ENCODE measurements around the gene DOK3.

DOK3 gene

DNA sequence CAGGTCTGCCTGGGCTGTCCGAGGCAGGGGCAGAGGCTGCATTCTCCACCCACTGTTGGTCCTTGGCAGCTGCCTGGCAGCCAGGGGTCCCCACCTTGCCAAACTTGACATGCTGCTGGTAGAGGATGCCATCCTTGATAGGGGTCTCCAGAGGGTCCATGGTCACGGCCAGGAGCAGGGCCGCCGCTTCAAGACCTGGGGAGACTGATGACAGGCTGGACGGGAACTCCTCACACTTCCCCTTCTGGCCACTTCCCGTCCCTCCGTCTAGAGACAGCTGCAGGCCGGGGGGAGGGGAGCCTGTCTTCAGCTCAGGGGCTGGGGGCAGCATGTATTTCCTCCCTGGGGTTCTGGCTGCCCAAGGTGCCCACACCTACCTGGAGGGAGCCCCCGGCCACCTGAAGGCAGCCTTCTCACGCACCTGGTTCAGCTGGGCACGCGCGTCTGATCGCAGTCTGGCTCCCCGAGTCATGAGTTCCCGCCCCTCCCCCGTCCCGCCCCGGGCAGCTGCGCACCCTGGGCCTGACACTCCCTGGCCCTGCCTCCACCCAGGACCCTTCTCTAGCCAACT, at the start of gene DOK3:
Gene DOK3, minus strand, starts transcription at position 446 of the 571 bp plus-strand sequence. Its CDS starts 286 bp downstream, at position 160.
- no peak for DNase-seq (ENCODE audit: low read depth in 3 of 3)

GRCh38 chr5:177557796-177558195, 48.2 kb upstream of the DOK3 start:
- DNase-seq (ENCODE audit: low read depth in 3 of 3) = no peak

DNA sequence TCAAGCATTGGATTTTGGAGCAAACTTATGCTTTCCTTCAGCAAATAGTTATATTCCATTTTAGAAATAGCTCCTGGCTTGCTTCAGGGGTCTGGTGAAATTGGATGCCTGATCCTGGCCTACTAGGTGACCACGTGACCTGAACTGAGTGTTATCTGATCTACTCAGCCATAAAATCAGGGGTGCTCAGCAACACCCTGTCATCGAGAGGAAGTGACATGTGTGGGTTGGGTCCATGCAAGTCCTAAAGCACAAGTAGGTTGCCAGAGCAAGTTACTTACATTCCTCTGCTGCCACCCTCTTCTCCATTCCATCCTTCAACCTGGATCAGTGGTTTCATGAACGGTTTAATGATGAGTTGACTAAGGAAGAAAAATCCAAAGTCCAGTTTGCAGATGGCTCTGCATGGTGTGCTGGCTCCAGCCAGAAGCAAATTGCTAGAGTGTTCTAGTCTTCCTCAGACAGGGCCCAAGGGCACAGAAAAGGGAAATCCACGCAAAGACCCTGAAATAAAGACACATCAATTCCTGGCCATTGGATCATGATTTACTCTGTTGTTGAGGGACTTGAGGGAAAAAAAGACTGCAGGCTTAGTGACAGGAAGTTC, 47.5 kb upstream of the DOK3 start:
- no peak for DNase-seq (ENCODE audit: low read depth in 3 of 3)

DNA sequence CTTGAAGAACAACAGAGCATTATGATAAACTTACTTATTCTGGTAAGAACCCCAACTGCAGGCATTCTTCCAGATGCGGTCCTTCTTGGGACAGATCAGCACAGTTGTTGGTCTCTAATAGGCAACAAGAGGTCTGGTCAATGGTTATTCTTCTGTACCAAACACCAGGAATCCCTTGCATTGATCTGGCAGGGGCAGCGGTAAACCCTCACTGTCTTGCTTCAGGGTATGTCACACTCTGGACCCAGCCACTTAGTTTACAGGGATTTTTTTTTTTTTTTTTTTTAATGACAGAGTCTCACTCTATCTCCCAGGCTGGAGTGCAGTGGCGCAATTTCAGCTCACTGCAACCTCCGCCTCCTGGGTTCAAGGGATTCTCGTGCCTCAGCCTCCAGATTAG, 46.0 kb upstream of the DOK3 start:
- DNase-seq (ENCODE audit: low read depth in 3 of 3) = no peak

DNA sequence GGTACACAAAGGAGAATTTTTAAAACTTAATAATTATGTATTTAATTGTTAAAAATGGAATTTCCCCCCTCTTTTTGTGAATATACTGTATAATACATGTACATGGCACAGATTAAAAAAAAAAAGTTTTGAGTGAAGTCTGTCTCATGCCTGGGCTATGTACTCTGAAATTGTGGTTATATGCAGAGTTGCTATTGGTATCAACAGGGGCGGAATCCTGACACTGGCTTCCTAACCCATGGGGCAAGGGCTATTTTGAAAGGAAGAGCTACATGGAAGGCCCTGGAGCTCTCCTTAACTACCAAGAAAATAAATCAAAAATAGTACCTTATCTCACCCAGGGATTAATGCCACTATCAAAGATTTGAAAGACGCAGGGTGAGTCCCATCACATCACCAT, 45.6 kb upstream of the DOK3 start:
- DNase-seq (ENCODE audit: low read depth in 3 of 3) = no peak

- peak; percentile 89 to 92 (median 92) for DNase-seq (ENCODE audit: low read depth in 3 of 3)
Measured at GRCh38 chr5:177554474-177555111, 45.0 kb upstream of the DOK3 start, which contains the start of gene FAM193B. TSS of gene FAM193B (minus strand) at chr5:177554563. CDS start at chr5:177554458, 105 bp downstream.

DNA sequence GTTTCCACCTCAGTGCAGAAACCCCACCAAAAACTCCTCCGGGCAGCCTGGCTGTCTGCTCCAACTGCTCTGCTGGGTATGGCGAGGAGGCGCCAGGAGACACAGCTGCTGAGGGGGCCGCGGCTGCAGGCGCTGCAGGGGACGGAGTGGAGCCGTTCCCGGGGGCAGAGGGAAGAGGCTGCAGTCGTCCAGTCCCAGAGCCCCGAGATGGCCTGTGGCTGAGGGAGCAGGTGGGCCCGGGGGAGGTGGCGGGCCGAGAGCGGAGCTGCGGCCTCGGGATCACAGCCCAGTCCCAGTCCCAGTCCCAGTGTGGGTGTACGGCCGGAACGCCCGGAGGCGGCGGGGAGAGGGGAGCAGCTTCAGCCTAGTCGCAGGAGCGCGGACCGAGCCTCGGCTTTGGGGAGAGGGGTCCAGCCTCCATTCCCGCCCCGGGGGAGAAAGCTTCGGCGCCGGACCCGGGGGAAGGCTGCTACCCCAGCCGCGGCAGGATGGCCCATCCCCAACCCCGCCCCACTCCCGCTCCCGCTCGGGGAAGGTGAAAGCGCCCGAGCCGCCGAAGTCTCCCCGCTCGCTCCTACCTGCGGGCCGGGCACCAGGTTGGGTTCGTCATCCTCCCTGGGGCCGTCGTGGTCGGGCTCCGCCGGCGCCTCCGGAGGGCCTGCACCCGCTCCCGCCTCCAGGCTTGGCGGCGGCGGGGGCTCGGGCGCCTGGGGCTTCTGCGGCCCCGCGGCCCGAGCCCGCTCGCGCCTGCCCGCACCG, 44.2 kb upstream of the DOK3 start:
- DNase-seq (ENCODE audit: low read depth in 3 of 3) = peak in 2 of 3 donors; percentile 20 to 55

DNA sequence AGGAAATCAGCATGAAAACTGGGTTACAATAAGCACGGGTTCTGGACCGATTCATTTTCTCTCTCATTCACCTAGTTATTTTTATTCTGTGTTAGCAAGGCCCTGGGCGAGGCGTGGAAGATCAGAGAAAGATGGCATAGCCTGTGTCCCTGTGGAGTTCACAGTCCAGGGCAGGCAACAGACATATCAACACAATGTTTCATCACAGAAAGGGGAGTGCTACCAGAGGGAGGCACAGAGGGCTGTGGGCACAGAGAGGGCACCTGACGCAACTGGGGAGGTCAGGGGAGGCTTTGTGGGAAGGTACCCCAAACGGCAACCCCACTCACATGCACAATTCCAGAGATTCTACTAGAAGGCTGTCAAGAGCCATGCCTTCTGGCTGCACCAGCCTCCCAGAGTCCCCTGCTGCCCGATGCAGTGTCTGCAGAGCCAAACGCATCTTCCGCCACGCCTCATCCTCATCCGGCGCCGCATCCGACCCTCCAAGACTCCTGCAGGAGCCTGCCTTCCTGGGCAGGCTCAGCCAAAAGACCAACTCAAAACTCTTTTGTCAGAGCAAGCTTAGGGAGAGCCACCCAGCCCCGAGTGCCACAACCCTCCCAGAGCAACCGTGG, 43.3 kb upstream of the DOK3 start:
- no peak for DNase-seq (ENCODE audit: low read depth in 3 of 3)

DNA sequence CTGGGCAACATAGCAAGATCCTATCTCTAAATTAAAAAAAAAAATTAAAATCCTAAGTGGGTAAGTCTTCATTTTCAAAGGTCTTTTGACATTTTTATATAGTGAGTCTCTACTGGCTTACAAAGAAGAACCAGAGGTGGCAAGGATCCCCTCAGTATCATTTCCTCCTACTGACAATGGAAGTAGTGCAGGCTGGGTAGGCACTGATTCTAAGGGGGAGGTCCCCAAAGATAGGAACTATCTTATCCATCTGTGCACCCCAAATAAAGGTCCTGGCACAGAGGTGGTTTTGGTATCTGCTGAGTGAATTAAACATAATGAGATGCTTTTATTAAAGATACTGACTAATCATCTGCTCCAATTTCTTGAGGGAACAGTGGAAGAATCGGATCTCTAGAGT, 40.5 kb upstream of the DOK3 start:
- DNase-seq (ENCODE audit: low read depth in 3 of 3) = no peak

- DNase-seq (ENCODE audit: low read depth in 3 of 3) = no peak
Measured at GRCh38 chr5:177548495-177548894, 38.9 kb upstream of the DOK3 start.

DNA sequence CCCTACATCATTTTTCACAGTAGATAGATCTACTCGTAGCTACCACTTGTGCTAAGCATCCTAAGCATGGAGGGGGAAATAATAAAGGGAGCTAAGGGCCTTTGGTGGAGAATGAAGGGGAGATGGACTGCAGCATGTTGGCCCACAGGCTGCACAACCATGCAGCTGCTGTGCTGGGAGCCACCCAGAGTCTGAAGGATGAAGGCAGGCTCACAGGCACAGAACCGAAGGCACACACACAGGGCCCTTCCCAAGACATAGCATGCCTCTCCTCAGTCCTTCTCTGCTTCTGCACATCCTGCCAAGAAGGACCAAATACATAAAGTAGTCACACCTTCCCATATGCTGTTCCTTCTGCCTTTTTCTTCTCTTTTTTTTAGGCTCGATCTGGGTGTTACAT, 38.1 kb upstream of the DOK3 start:
- DNase-seq (ENCODE audit: low read depth in 3 of 3) = no peak

DNA sequence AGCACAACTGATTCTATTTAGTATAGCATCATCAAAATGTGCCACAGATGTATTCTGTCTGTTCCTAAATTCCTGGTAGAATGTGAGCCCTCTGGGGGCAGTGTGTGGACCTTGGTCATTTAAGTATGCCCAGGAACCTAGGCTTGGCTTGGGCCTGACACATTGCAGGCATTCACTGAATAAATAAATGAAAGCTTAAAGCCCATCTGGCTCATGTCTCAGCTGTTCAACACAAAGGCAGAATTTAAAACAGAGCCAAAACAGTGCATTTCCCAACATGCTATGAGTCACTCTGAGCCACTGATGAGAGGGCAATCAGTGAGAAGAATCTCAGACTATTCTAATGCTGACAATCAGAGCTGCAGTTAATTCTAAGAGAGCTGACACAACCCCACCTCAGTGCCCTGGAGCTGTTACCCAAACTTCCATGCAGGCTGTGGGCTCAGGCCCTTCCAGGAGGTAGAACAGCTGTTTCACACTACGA, 36.7 kb upstream of the DOK3 start:
- no peak for DNase-seq (ENCODE audit: low read depth in 3 of 3)

DNA sequence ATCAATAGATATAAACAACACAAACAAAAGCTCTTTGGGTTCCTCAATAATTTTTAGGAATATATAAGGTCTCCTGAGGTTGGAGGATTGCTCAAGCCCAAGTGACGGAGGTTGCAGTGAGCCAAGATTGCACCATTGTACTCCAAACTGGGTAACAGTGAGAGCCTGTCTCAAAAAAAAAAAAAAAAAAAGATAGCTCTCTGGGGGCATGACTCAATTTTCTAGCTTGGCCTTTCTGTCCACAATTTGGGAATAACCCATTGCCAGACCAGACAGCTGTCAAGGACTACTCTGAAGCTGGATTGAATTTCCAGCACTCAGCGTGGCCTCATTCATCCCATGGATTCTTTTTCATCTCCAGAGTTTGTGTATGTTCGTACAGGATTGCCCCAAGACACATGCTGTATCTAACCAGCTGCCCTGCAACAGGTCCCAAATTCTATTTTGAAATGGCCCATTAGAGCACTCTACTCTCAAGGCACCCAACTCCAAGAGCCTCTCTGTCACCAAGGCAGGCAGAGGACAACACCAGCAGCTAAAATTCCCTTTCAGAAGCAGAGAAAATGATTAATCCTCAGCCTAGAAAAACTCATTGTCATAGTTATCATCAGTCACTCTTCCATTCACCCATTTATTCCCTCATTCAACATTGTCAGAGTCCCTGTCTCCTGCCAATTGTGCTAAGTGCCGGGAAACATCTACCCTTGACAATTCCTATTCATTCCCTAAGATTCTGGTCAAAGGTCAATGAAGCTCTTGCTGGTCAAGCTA, 36.0 kb upstream of the DOK3 start:
- DNase-seq (ENCODE audit: low read depth in 3 of 3) = no peak

DNA sequence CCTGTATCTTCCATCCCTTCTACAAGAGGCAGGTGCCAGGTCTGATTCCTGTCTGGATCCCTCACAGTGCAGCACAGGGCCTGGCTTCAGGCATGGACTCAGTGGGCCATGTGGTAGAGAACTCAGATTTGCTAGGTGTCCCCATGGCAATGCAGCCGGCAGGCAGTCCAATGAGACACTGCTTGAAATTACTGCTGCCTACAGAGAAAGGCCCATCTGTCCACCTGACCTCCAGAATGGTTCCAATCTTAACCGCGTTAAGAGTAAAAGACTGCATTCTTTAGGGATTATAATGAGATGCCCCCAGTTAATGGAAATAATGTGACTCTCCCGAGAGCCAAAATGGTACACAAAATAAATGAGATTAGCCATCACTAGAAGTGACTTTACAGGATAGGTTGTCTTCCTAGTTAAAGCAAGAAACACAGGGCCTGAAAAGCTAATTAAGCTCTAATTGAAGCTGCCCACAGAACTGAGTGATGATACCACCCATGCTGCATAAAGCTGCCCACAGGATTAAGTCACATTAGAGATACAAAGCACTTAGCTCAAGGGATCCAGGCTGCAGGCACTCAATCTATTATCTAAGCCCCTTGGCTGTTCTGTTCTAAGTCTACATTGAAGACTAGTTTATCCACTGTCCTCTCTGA, 33.3 kb upstream of the DOK3 start:
- no peak for DNase-seq (ENCODE audit: low read depth in 3 of 3)

DNA sequence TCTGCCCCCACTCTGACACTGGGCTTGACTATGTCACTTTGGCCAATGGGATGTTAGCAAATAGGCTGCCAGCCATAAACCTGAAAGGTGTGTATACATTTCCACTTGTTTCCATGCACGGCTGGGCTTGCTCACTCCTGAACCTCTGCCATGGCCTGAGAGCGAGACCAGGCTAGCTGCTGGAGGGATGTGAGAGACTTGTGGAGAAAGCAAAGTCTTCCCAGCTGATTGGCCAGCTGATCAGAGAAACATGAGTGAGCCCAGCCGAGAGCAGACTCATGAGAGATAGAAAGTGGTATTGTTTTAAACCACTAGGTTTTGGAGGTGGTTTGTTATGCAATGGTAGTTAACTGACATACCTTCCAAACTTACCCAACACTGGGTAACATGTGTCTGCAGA, 30.8 kb upstream of the DOK3 start:
- DNase-seq (ENCODE audit: low read depth in 3 of 3) = no peak

GRCh38 chr5:177539411-177539810, 29.8 kb upstream of the DOK3 start:
- no peak for DNase-seq (ENCODE audit: low read depth in 3 of 3)

- DNase-seq (ENCODE audit: low read depth in 3 of 3) = no peak
Measured at GRCh38 chr5:177538876-177539275, 29.2 kb upstream of the DOK3 start.

GRCh38 chr5:177537389-177538361, 28.0 kb upstream of the DOK3 start:
- DNase-seq (ENCODE audit: low read depth in 3 of 3) = no peak

GRCh38 chr5:177536386-177536785, 26.8 kb upstream of the DOK3 start:
- DNase-seq (ENCODE audit: low read depth in 3 of 3) = no peak

- DNase-seq (ENCODE audit: low read depth in 3 of 3) = no peak
Measured at GRCh38 chr5:177535125-177535524, 25.5 kb upstream of the DOK3 start.
